PC-9 (cell line): ENCODE data around the gene SBNO2. TPM values are rescaled to one million over a fixed set of nuclear protein-coding genes. Genes with fewer than 3 reads are reported as not detected.

Experiments
- BruUV-seq: library from RNA; stranded (reverse); fragments of 400-500 nt; replicated peaks from 2 replicates; lab custom pipeline; 2021; lab: Mats Ljungman, UMichigan
- CTCF ChIA-PET: fragments of 300-600 bp; sonication (Branson Sonifier 250); formaldehyde crosslinking; loops from one replicate; lab custom pipeline; 2022; ENCODE audit warnings: antibody characterized with exemption; lab: Charles Lee
- POLR2A ChIA-PET: fragments of 300-600 bp; sonication (Branson Sonifier 250); formaldehyde crosslinking; loops from one replicate; lab custom pipeline; 2022; ENCODE audit warnings: antibody characterized with exemption; ENCODE audit not compliant: unreplicated experiment; lab: Charles Lee
- DNase-seq, 2 experiments: peaks; one replicate each; pipeline versions ENCODE4 v3.0.0 to v3.0.0-alpha.2; 2015 to 2022; ENCODE audit warnings: mixed read lengths in 1 of 2
- H2AFZ ChIP-seq: fragments of 200-600 bp; sonication (generic); 2 replicates; pipeline ENCODE4 v1.8.1; 2017; ENCODE audit warnings: antibody characterized with exemption
- H3F3A ChIP-seq: fragments of 200-600 bp; sonication (generic); 2 replicates; pipeline ENCODE4 v1.8.1; 2017; ENCODE audit warnings: antibody characterized with exemption, mild to moderate bottlenecking, low read depth; ENCODE audit not compliant: insufficient read depth
- H3K27ac ChIP-seq: fragments of 200-600 bp; sonication (generic); 2 replicates; pipeline ENCODE4 v1.6.1; 2016; ENCODE audit warnings: mixed run types
- H3K27me3 ChIP-seq: fragments of 200-600 bp; sonication (generic); 2 replicates; pipeline ENCODE4 v1.6.1; 2016; ENCODE audit warnings: low read depth, mixed run types; ENCODE audit not compliant: insufficient read depth
- H3K36me3 ChIP-seq: fragments of 200-600 bp; sonication (generic); 2 replicates; pipeline ENCODE4 v1.6.1; 2016; ENCODE audit warnings: low read depth, mixed run types
- H3K4me1 ChIP-seq: fragments of 200-600 bp; sonication (generic); replicated peaks from 2 replicates; pipeline ENCODE4 v1.6.1; 2016; ENCODE audit warnings: mixed run types; ENCODE audit not compliant: insufficient read depth
- H3K4me2 ChIP-seq: fragments of 200-600 bp; sonication (generic); 2 replicates; pipeline ENCODE4 v1.6.1; 2017; ENCODE audit warnings: mixed run types
- H3K4me3 ChIP-seq: fragments of 200-600 bp; sonication (generic); 2 replicates; pipeline ENCODE4 v1.6.1; 2016; ENCODE audit warnings: mixed run types
- H3K79me2 ChIP-seq: fragments of 200-600 bp; sonication (generic); 2 replicates; pipeline ENCODE4 v1.6.1; 2017; ENCODE audit warnings: low read depth, mixed run types
- H3K9me2 ChIP-seq: fragments of 200-600 bp; sonication (generic); 2 replicates; pipeline ENCODE4 v1.8.1; 2017; ENCODE audit warnings: mild to moderate bottlenecking; ENCODE audit not compliant: insufficient read depth
- H3K9me3 ChIP-seq: fragments of 200-600 bp; sonication (generic); 2 replicates; pipeline ENCODE4 v1.8.1; 2016; ENCODE audit warnings: low read depth; ENCODE audit not compliant: insufficient read depth
- H4K20me1 ChIP-seq: fragments of 200-600 bp; sonication (generic); 2 replicates; pipeline ENCODE4 v1.8.1; 2017; ENCODE audit not compliant: insufficient read depth
- CTCF ChIP-seq: fragments of 200-600 bp; sonication (generic); conservative IDR thresholded peaks from 2 replicates; pipeline ENCODE4 v1.6.1; 2017; ENCODE audit warnings: mixed run types, antibody characterized with exemption, mild to moderate bottlenecking, moderate library complexity
- EZH2 ChIP-seq: fragments of 200-600 bp; sonication (generic); IDR thresholded peaks from 2 replicates; pipeline ENCODE4 v1.8.0; 2017; ENCODE audit warnings: antibody characterized with exemption, low read depth
- intact Hi-C: fragments of 100-400 bp; cut with micrococcal nuclease; formaldehyde crosslinking; loops from one replicate; pipeline ENCODE4 v1.10.0; 2022; ENCODE audit not compliant: unreplicated experiment
- total RNA-seq: library from RNA; stranded (reverse); gene quantifications from 2 replicates; pipeline ENCODE4 v1.2.3, GENCODE V29; 2021

SBNO2 gene
- total RNA-seq, 1 experiment from 2014 or later: 82.4 TPM

DNA sequence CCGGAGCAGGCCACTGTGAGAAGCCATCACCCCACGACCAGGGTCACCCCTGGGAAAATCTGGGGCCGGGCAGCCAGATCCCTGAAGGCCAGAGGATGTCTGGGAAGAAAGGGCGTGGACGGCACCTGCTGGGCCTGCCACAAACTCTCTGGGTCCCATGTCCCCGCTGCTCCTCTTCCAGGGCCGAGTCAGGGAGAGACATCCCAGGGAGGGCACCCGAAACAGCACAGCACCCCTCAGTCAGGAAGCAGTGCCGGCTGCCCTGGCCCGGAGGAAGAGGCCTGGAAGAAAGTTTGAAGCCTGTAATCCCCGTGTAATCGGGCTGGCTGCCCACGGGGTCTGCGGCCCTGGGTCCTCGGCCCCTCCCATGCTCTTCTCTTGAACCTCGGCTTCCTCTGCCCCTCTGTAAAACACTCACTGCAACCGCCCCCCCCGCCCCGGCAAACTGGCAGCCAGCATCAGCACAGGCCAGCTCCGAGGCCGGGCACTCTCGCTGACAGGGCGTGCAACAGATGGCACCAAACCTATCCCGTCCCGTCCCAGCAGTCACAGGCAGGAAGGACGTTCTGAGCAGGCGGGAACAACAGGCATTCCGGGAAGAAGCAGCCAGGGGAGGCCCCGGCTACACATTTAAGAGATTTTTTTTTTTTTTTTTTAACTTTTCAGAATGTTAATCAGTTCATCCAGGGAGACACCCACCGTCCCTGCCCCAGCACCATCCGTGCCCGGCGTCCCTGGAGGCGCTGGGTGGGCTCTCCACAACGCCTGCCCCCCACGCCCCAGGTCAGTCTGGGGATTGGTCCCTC lies 1.5 kb downstream of the SBNO2 start:
- TF ChIP-seq CTCF (no peak), EZH2 (no peak)
- Histone ChIP-seq H3K79me2 (peaks cover 63% of the 10 kb centered on the region), H3F3A (peaks cover 66% of the 10 kb centered on the region), H4K20me1 (0 out of 2 replicates have a peak, but pooled peaks cover 9% of the 10 kb centered on the region), H3K36me3 (no peaks in the 10 kb centered on the region), H3K27me3 (no peaks in the 10 kb centered on the region), H3K9me2 (no peaks in the 10 kb centered on the region), H3K27ac (peak overlapping the region; percentile 84), H2AFZ (no peak overlapping the region), H3K4me2 (peak overlapping the region; percentile 99), H3K9me3 (no peaks in the 10 kb centered on the region), H3K4me1 (peaks cover 52% of the 10 kb centered on the region), H3K4me3 (peak overlapping the region; percentile 78)
- intact Hi-C loops: no loop called here
- POLR2A ChIA-PET: interaction anchor here (0.6 kb wide), 1 partner anchor 10 kb away, joined by 9 read pairs; no protein-coding TSS in a partner anchor
- CTCF ChIA-PET: no interaction called here
- peak; percentile 42 to 58 for DNase-seq
- no TSS peak for BruUV-seq

GRCh38 chr19:1171755-1172352 lies 2.2 kb downstream of the SBNO2 start:
- POLR2A ChIA-PET: interaction anchor here (0.6 kb wide), 1 partner anchor 11 kb away, joined by 9 read pairs; no protein-coding TSS in a partner anchor
- no TSS peak for BruUV-seq
- no peak for TF ChIP-seq CTCF
- TF ChIP-seq EZH2: no peak
- peak overlapping the region; percentile 99 for H3K4me2 ChIP-seq
- H4K20me1 ChIP-seq: peaks cover 13% of the 10 kb centered on the region; the same call in 1 of the 2 replicates
- no peak overlapping the region for H2AFZ ChIP-seq
- peaks cover 70% of the 10 kb centered on the region for H3K79me2 ChIP-seq
- H3K9me2 ChIP-seq: no peaks in the 10 kb centered on the region
- DNase-seq: peak in 1 of 2 experiments; percentile 63
- no peaks in the 10 kb centered on the region for H3K27me3 ChIP-seq
- H3K4me1 ChIP-seq: peaks cover 48% of the 10 kb centered on the region
- CTCF ChIA-PET: no interaction called here
- peak overlapping the region; percentile 78 for H3K4me3 ChIP-seq
- peaks cover 59% of the 10 kb centered on the region for H3F3A ChIP-seq
- no peaks in the 10 kb centered on the region for H3K9me3 ChIP-seq
- H3K36me3 ChIP-seq: no peaks in the 10 kb centered on the region
- peak overlapping the region; percentile 84 for H3K27ac ChIP-seq
- intact Hi-C loops: no loop called here

GRCh38 chr19:1170938-1171754 lies 2.9 kb downstream of the SBNO2 start:
- H3K79me2 ChIP-seq: peaks cover 77% of the 10 kb centered on the region
- peaks cover 19% of the 10 kb centered on the region; the same call in 1 of the 2 replicates for H4K20me1 ChIP-seq
- no peaks in the 10 kb centered on the region for H3K9me2 ChIP-seq
- H3K4me2 ChIP-seq: peak overlapping the region; percentile 99
- H3K36me3 ChIP-seq: no peaks in the 10 kb centered on the region
- H3K9me3 ChIP-seq: no peaks in the 10 kb centered on the region
- peak in 1 of 2 experiments; percentile 53 for DNase-seq
- peak overlapping the region; percentile 78 for H3K4me3 ChIP-seq
- no TSS peak for BruUV-seq
- TF ChIP-seq CTCF: no peak
- TF ChIP-seq EZH2: no peak
- H3K27ac ChIP-seq: peak overlapping the region; percentile 84
- H3K27me3 ChIP-seq: no peaks in the 10 kb centered on the region
- CTCF ChIA-PET: no interaction called here
- H3F3A ChIP-seq: peaks cover 56% of the 10 kb centered on the region
- intact Hi-C loops: no loop called here
- POLR2A ChIA-PET: no interaction called here
- H2AFZ ChIP-seq: no peak overlapping the region
- H3K4me1 ChIP-seq: peaks cover 49% of the 10 kb centered on the region
